ENCODE data around the gene OTULIN. TPM values are rescaled to one million over a fixed set of nuclear protein-coding genes. Genes with fewer than 3 reads are reported as not detected.
A peak's percentile ranks its signal among the peaks of the same experiment; 100 is the strongest.

Gene OTULIN
- 27.1 TPM for total RNA-seq
- long read RNA-seq, partial matches to known transcripts: 1 of 3 reads
- long read RNA-seq, other reads (novel, unspliced or antisense): 2 of 3 reads

DNA sequence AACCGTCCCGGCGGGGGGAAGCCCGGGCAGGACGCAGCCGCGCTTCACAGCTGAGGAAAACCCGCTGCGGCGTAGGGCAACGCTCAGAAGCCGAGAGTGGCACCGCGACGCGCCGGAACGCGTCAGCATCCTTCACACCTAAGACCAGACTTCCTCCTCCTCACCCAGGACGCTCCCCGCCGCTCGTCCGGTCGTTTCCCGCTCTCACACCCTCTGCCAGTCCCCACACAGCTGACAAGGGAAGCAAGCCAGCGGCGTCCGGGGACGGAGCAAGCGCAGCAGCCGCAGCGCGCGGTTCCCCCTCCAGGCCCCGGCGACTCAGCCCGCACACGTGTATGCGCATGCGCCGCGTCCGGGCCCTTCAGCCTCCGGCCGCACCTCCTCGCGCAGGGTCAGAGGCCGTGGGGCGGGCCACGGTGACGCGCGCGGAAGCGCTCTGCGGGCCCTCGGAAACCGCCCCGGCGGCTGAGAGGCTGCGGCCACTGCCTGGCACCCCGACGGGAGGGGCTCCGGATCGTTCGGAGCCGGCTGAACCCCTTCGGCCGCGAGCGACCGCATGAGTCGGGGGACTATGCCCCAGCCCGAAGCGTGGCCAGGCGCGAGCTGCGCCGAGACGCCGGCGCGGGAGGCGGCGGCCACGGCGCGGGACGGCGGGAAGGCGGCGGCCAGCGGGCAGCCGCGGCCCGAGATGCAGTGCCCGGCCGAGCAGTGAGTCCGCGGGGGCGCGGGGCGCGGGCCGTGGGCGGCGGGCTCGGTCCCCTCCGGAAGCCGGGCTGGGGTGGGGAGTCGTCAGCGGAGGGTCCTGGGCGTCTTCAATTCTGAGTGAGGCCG, at the start of gene OTULIN:
OTULIN (plus strand) TSS at position 449 of the 831 bp plus-strand sequence; CDS start at position 557, 108 bp downstream.
- DNase-seq (ENCODE audit: low spot score): peak; percentile 98

DNA sequence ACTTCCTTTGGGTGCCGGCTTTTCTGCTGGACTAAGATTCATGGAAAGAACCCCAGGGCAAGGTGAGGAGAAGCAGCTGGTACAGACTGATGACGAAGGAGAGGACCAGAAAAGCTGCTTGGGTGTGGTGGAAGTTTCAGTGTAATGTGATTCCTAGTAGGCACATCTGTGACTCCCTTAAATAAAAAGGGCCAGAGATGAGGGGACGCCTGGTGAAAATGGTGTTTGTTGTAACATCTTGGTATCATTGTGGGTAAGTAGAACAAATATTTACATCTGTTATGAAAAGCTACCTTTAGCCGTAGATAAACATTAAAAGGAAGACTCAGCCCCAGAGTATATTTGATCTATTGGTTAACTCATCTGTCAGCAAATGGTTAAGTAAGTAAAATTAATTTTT, 49.2 kb upstream of the OTULIN start:
- no peak for DNase-seq (ENCODE audit: low spot score)

DNA sequence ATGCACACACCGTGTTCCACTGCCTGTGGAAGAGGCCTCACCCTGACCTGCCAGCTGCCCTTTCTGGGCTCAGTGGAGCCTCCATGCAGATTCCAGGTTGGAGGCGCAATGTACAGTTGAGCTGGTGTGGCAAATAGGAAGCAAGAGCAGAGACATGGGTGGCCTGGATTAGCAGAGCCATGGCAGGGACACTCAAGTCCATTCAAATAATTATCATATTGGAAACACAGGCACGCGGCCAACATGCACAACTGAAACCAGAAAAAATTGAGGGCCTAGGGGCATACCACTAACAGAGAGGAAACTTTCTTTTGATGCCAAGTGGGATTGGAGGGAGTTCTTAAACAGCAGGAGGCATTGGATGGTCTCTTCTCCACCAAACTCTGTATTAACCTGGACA, 47.1 kb upstream of the OTULIN start:
- no peak for DNase-seq (ENCODE audit: low spot score)

DNA sequence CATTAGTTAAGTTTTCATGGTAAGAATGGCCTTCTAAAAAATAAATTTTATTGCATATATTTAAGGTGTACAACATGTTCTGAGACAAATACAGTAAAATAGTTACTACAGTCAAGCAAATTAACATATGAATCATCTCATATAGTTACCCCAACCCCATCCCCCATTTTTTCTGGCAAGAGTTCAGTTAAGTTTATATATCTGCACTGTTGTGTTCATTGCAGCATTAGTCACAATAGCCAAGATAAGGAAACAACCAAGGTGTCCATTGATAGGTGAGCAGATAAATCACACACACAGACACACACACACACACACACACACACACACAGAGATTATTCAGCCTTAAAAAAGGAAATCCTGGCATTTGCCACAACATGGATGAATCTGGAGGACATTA, 37.2 kb upstream of the OTULIN start:
- no peak for DNase-seq (ENCODE audit: low spot score)

DNA sequence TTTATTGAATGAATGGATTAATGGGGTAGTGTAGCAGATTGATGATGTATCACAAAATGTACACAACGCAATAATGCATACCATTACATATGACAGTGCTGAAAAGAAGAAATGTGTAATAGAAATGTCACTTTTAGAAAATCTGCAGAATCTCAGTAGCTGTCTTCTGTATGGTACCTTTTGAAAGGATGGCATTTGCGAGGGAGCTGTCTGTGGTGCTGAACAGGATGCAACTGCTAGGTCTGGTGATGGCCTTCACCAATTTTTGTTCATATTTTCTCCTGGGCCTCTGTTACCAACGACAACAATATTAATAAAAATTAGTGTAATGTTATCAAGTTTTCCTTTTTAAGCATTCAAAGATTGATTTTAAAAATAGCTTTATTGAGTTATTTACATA, 36.2 kb upstream of the OTULIN start:
- no peak for DNase-seq (ENCODE audit: low spot score)

DNA sequence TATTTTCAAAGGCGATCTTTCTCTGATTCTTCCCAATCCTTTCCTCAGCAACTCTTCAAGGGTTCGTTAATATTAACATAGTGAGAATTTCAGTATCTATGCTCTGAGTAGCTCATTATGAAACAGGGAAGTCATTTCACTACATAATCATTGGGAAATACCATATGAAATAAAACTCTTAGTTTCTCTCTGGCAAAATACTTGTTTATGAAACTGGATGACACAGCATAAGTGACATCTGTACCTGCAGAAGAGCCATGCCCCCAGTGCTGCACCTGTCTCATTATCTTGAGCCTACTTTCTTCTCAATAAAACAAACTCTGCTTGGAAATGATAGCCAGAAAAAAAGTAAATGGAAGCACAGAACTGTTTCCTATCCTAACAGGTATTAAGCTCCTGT, 33.8 kb upstream of the OTULIN start:
- no peak for DNase-seq (ENCODE audit: low spot score)

DNA sequence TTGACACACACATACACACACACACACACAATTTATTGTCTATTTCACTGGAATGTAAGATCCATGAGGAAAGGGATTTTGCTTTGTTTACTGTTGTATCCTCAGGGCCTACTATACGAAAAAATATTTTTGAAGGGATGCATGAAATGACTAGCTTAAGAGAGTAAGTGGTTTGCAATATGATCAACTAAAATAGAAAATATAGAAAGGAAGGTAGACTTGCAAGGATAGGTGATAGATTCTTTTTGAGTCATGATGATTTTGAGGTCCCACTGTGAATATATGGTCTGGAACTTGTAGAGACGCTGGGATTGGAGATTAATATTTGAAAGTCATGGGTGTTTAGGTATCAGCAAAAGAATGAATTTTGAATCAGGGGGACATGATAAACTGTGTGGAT, 28.9 kb upstream of the OTULIN start:
- DNase-seq (ENCODE audit: low spot score): no peak

DNA sequence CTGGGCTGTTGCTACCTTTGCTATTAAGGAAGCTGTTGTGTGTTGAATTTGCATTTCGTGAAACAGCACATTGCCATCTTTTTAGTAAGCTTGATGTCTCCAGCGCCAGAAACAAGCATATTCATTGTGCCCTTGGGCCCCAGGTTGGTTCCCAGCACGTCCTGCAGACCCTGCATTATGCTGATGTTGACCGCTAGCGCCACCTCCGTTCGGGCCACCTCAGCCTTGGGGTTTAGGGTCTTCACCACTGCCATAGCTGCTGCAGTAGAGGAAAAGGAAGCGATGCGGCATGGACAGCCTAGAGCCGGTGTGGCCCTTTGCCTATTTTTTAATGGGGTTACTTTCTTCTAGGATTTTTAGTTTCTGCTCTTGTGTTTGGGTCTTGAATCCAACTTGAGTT, 23.8 kb upstream of the OTULIN start:
- DNase-seq (ENCODE audit: low spot score): no peak

DNA sequence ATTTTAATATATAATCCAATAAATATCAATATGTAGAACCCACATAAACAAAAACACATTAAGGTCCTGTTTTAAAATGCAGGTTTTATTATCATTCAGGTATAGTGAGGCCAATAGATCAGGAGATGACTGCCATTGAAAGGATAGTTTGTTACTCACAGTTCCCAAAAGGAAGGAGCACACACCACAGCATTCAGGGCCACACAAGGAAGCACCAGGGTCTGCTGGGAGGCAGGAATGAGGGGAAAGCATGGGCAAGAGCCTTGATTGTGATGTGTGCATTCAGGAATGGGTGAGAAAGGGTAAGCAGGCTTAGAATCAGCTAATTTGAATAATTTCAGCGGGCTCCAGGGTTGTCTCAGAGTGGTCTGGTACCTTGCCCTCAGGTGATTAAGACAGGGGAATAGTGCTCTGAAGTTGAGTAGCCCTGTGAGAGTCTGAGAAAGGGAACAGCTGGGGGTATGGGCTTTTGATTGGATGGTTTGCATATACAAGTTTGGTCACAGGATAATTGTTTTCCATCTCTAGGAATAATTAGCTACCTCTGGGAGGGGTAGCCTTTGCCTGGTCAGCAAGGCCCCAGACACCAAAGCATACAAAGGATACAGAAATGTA, 19.8 kb upstream of the OTULIN start:
- no peak for DNase-seq (ENCODE audit: low spot score)

DNA sequence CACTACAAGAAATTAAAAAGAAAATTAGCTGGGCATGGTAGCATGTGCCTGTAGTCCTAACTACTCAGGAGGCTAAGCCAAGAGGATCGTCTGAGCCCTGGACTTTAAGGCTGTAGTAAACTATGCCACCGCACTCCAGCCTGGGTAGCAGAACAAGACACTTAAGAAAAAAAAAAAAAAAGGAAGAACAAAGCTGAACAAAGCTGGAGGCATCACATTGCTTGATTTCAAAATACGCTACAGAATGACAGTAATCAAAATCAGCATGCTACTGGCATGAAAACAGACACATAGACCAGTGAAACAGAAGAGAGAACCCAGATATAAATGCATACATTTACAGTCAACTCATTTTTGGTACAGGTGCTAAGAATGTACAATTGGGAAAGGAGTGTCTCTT, 14.5 kb upstream of the OTULIN start:
- DNase-seq (ENCODE audit: low spot score): no peak

DNA sequence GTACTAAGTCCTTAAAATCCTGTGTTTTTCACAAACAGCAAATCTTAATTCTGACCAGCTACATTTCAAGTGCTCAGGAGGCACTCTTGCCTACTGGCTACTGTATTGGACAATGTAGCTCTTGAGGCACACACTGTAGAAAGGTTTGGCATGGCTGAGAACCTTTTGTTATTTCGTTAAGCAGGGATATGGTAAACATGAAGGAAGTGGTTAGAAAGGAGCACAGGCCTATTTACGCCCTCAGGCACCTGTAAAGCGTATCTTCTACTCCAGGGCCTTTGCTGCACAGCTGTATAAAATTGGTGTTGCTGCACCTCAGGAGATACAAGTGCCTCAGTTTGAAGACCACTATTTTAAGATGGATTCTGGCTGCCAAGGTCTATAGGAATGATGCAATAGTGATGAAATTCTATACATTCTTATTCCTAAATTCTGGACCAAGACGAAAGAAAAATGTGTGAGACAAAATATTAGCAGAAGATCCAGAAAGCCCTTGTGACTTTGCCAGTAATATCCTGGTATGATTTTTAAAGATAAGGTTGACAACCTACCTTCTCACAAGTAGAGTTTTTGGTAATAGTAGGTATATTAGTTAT, 9.3 kb upstream of the OTULIN start:
- DNase-seq (ENCODE audit: low spot score): no peak

DNA sequence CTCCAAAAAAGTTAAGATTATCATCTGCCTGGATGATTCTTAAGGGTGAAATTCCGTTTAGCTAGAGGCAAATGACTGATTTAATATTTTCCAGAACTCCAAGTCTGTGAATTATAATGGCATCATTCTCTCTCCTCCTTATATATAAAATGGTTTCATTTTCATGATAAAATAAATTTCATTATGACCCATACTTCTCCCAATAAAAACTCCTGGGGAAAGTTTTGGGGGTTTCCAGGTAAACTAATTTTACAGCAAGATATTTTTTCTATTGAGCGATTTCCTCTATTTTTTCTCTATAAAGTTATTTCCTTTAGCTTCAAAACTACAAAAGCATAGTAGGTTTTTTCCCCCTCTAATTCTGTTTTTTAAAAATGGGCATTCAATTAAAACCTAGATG, 7.6 kb upstream of the OTULIN start:
- no peak for DNase-seq (ENCODE audit: low spot score)

DNA sequence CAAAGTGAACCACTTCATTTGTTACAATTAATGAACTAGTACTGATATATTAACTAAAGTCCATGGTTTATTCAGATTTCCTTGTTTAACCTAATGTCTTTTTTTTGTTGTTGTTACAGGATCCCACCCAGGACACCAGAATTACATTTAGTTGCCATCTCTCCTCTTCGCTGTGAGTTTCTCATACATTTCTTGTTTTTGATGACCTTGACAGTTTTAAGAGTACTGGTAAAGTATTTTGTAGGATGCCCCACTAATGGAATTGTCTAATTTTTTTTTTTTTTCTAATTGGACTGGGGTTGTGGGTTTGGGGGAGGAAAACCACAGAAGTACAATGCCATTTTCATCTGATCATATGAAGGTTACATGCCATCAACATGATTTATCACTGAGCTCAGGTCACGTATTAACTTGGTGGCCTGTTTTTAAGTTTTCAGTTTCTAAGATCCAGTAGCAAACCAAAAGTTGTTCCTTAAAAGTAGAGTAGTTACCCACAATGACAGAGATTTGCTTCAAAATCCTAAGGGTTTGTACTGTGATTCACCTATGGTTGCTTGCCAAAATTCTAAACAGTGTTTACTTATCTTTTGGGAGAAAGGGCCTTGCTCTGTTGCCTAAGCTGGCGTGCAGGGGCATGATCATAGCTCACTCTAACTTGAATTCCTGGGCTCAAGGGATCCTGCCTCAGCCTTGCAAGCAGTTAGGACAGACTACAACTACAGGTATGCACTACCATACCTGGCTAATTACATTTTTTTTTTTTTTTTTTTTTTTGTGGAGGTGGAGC, 4.5 kb upstream of the OTULIN start:
- DNase-seq (ENCODE audit: low spot score): no peak

DNA sequence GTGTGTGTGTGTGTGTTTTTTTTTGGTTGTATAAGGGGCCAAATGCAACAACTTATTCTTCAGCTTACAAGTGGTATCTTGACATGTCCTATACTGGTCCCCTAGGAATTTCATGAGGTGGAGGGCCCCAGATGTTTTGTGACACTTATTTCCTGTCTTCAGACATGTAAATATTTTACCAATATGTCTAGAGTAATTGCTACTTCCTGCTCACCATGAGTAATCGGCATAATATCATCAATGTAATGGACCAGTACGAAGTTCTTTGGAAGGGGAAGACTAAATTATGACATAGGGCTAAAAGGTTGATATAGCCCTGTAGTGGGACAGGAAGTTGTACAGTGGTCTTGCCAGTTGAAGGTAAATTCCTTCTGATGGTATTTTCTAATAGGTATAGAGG, 3.7 kb upstream of the OTULIN start:
- DNase-seq (ENCODE audit: low spot score): no peak

DNA sequence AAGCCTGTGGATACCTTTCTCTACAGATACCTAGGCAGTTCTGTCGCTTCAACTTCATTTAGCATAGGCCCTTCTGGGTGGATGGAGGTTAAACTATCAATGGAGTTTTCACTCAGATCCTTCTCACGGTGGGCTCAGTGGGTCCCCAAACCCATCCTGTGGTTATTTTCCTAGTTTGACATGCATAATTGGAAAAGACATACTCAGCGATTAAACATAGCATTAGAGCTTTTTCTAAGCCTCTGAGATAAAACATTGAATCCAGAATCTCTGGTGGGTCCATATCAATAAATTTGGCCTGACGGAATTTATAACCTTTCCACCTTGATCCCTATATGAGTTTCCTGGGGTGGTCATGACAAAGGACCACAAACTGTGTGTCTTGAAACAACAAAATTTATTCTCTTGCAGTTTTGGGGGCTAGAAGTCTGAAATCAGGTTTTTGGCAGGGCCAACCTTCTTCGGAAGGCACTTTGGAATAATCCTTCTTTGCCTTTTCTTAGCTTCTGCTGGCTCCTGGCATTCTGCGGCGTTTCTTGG, 1.7 kb upstream of the OTULIN start:
- DNase-seq (ENCODE audit: low spot score): no peak

DNA sequence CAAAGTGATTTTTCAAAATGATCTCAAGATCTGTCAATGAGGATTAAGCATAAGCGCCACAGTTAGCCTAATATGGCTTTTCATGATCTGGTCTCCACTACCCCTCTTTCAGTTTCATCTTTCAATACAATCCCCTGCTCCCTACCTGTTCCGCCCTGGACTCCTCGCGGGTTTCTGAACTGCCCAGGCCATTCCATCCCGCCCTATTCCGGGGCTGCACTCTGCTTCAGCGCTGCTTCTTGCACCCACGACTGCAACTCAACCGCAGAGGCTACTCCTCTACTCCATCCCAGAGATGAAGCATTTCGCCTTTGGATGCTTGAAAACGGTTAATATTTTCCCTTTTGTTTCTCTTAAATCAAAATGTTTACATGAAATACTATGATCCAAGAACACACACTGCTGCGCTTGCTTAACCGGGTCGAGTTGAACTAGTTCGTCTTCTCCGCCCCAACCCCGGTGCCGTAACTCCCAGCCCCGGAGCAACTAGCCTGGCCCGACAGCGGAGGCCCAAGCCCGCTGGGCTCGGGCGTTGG, 716 bp upstream of the OTULIN start:
- DNase-seq (ENCODE audit: low spot score): no peak

DNA sequence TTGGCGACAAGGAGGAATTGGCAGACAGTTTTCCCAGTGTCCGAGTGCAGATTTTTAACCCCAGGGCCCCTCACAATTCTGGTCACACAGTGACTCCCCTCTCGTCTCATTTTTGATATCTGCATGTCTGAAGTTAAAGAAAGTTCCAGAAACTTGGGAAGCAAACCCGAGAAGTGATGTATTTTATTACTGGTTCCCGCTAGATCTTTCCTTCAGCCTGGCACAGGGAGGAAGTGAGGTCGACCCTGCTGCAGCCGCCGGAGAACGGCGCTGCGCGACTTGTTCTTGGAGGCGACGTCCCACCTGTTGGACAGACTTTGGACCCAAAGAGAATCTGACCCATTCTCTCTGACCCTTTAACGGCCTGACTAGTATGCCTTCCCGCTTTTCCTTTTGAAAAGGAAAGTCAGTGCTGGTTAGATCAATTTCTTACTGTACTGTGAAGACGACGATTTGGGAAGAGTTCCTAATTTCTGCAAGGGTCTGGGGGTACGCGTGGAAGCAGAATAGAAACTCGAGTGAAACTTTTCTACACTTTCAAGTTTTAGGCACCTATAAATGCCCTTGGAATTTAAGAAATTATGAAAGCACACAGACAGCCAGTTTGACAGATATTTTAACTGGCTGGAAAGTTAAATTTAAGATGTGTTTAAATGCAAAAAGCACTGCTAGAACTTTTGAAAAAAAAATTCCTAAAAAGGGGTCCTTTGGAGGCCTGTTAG, 744 bp downstream of the OTULIN start:
- no peak for DNase-seq (ENCODE audit: low spot score)

DNA sequence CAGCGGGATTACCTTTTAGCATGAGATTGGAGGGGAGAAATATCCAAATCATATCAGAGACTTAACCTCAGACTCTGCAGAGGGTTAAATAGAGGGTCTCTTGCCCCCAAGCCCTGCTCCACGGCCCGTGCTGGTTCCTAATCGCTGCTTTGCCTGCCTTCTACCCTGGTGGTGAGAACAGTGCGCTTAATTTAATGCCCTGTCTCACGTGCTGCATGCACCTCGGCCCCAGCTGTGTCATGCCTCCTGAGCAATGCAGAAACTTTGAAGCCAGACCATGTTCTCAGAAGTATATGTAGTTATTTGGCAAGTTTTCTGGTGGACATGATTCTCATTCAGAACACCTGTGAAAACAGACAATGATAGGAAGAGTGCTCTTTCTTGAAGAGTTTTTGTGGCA, 1.4 kb downstream of the OTULIN start:
- DNase-seq (ENCODE audit: low spot score): no peak

DNA sequence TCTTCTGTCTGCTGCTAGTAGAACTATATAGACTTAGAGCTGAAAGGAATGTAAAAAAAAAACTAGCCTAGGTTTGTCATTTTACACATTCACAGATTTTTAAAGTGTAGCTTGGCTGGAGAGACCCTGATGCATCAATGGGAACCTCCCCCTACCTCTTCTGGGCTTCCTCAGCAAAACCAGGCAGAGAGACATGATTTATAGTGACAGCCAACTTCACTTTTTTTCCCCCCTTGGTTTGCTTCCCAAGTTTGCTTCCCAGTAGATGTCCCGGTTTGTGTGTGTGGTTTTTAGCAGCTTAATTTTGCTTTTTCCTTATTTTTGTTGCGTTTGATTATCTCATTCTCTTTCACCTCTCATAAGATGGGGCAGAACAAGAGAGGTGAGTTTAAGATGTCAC, 1.8 kb downstream of the OTULIN start:
- DNase-seq (ENCODE audit: low spot score): no peak

DNA sequence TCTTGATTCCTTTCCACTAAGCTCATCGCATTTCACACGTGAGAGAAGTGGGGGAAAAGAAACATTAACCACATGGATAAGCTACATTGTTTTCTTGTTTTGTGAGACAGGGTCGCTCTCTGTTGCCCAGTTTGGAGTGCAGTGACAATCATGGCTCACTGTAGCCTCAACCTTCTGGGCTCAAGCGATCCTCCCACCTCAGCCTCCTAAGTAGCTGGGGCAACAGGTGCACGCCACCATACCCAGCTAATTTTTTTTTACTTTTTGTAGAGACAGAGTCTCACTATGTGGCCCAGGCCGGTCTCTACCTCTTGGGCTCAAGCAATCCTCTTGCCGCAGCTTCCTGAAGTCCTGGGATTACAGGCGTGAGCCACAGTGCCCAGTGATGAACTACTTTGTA, 2.8 kb downstream of the OTULIN start:
- DNase-seq (ENCODE audit: low spot score): no peak
